Measurements from ENCODE around the gene MAGED1.

- TF ChIP-seq POLR2A (IDR thresholded peaks at IDR 0.05): no peak
- no peak for TF ChIP-seq CTCF (IDR thresholded peaks at IDR 0.05)
Measured at GRCh38 chrX:51867626-51868025, 25.8 kb upstream of the MAGED1 start.
